ENCODE measurements around the gene TYMP. TPM values are rescaled to one million over a fixed set of nuclear protein-coding genes. Genes with fewer than 3 reads are reported as not detected.

The TYMP gene
- total and polyA plus RNA-seq, 8 donors = 5.8 to 68.6 (median 23.5) TPM

DNA sequence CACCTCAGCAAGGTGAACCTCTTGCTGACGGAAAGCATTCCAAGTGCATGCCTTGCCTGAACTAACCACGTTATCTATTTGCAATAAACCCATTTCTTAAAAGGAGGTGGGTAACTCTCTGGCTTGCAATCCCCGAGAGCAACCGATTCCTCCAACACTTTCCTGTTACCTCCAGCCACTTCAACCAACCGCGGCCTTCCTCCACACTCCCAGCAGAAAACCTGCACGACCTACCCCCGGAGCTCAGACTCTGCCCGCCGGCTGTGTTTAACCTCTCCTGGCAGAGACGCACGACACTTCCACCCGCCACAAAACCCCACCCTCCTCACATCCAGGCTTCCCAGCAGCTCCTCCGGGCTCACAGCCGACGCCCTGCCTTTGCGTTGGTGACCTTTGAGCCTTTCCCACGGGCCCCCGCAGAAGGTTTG lies 5.1 kb downstream of the TYMP start:
- H3K4me1 ChIP-seq = peaks cover 5 to 7% (median 6%) of the 10 kb centered on the region in 3 donors
- no peaks in the 10 kb centered on the region for H3K9me3 ChIP-seq
- H3K4me3 ChIP-seq = peak overlapping the region; percentile 59 to 75 (median 68)
- no peaks in the 10 kb centered on the region for H3K27me3 ChIP-seq
- no peak for TF ChIP-seq CTCF (IDR thresholded peaks at IDR 0.05)
- peak in 3 of 4 donors; percentile 1 to 8 (median 2) for ATAC-seq
- WGBS, 2 donors = 4 to 5% methylated on average over 19 of the region's 19 CpGs
- peak overlapping the region; percentile 88 to 94 (median 90) for H3K27ac ChIP-seq
- H3K36me3 ChIP-seq = peaks cover 0 to 26% (median 11%) of the 10 kb centered on the region in 3 donors
- intact Hi-C loops (cut with DNase I) = no loop called here
- no peak for DNase-seq
- no peak for FAIRE-seq

GRCh38 chr22:50523806-50524675 lies 5.8 kb downstream of the TYMP start:
- peaks cover 5 to 7% (median 6%) of the 10 kb centered on the region in 3 donors for H3K4me1 ChIP-seq
- peaks cover 0 to 33% (median 14%) of the 10 kb centered on the region in 3 donors for H3K36me3 ChIP-seq
- H3K4me3 ChIP-seq = peak overlapping the region in 2 of 4 donors; percentile 72 to 75
- intact Hi-C loops (cut with DNase I) = no loop called here
- H3K9me3 ChIP-seq = no peaks in the 10 kb centered on the region
- no peaks in the 10 kb centered on the region for H3K27me3 ChIP-seq
- no peak for ATAC-seq
- WGBS, 2 donors = 77 to 78% methylated on average over 24 to 25 of the region's 25 CpGs
- peak overlapping the region in 1 of 4 donors; percentile 94 for H3K27ac ChIP-seq
- no peak for FAIRE-seq
- DNase-seq = peak in 2 of 6 donors; percentile 62 to 79
- no peak for TF ChIP-seq CTCF (IDR thresholded peaks at IDR 0.05)

GRCh38 chr22:50523458-50523805 lies 6.4 kb downstream of the TYMP start:
- no peak for TF ChIP-seq CTCF (IDR thresholded peaks at IDR 0.05)
- Histone ChIP-seq H3K27ac (no peak overlapping the region), H3K4me1 (peaks cover 5 to 7% (median 6%) of the 10 kb centered on the region in 3 donors), H3K36me3 (peaks cover 0 to 38% (median 19%) of the 10 kb centered on the region in 3 donors), H3K9me3 (no peaks in the 10 kb centered on the region), H3K27me3 (no peaks in the 10 kb centered on the region), H3K4me3 (no peak overlapping the region)
- no peak for ATAC-seq
- 91 to 93% methylated on average over 16 of the region's 16 CpGs for WGBS, 2 donors
- DNase-seq = no peak
- FAIRE-seq = no peak
- intact Hi-C loops (cut with DNase I) = no loop called here

- peaks cover 5 to 7% (median 6%) of the 10 kb centered on the region in 3 donors for H3K4me1 ChIP-seq
- peaks cover 0 to 43% (median 19%) of the 10 kb centered on the region in 3 donors for H3K36me3 ChIP-seq
- intact Hi-C loops (cut with DNase I) = no loop called here
- H3K27ac ChIP-seq = no peak overlapping the region
- H3K27me3 ChIP-seq = no peaks in the 10 kb centered on the region
- WGBS, 2 donors = 85 to 87% methylated on average over 22 of the region's 22 CpGs
- no peaks in the 10 kb centered on the region for H3K9me3 ChIP-seq
- TF ChIP-seq CTCF (IDR thresholded peaks at IDR 0.05) = no peak
- peak in 1 of 6 donors; percentile 66 for DNase-seq
- FAIRE-seq = no peak
- no peak overlapping the region for H3K4me3 ChIP-seq
- no peak for ATAC-seq
Measured at GRCh38 chr22:50522806-50523438, 6.9 kb downstream of the TYMP start.

Data from pancreas (tissue), 10 donors.